Stomach (tissue), 19 donors: ENCODE results near the gene MLF1. TPM values are rescaled to one million over a fixed set of nuclear protein-coding genes. Genes with fewer than 3 reads are reported as not detected.
A peak's percentile ranks its signal among the peaks of the same experiment; 100 is the strongest.

ENCODE experiments used
- DNase-seq, 2 donors: peaks; one replicate each; pipeline versions ENCODE4 v3.0.0 to v3.0.0-alpha.2; 2013 to 2019
- H3K27ac ChIP-seq, 5 donors: fragments of 200-600 bp in 4 of 5; sonication (generic) in 4 of 5; one replicate each; pipeline ENCODE4 v1.5.1; 2013 to 2019; ENCODE audit warnings: mild to moderate bottlenecking in 1 of 5, moderate library complexity in 1 of 5
- H3K27me3 ChIP-seq, 3 donors: fragments of 200-600 bp; sonication (generic); one replicate each; pipeline ENCODE4 v1.5.1; 2017 to 2019; ENCODE audit warnings: mixed run types in 1 of 3
- H3K36me3 ChIP-seq, 4 donors: fragments of 200-600 bp; sonication (generic); 1 replicate in 3 of 4; 2 replicates in 1 of 4; pipeline ENCODE4 v1.5.1; 2016 to 2019
- H3K4me1 ChIP-seq, 4 donors: fragments of 200-600 bp; sonication (generic); one replicate each; pipeline ENCODE4 v1.5.1; 2016 to 2019
- H3K4me3 ChIP-seq, 4 donors: fragments of 200-600 bp; sonication (generic) in 3 of 4; one replicate each; pipeline ENCODE4 v1.5.1; 2016 to 2019; ENCODE audit warnings: mild to moderate bottlenecking in 1 of 4
- H3K9me3 ChIP-seq, 4 donors: fragments of 200-600 bp; sonication (generic); one replicate each; pipeline ENCODE4 v1.5.1; 2016 to 2019
- CTCF ChIP-seq, 7 experiments: fragments of 450-650 bp in 4 of 7; fragments of 200-600 bp in 3 of 7; sonication (generic) in 3 of 7; IDR thresholded peaks; one replicate each; pipeline ENCODE4 v1.5.1; 2016 to 2019; ENCODE audit warnings: antibody characterized with exemption in 7 of 7, control low read depth in 2 of 7, mild to moderate bottlenecking in 1 of 7
- EP300 ChIP-seq: sonication (generic); formaldehyde crosslinking; IDR thresholded peaks from one replicate; pipeline ENCODE4 v1.6.1; 2017; ENCODE audit warnings: antibody characterized with exemption
- POLR2A ChIP-seq, 4 donors: fragments of 450-650 bp; IDR thresholded peaks; one replicate each; pipeline ENCODE4 v1.6.1; 2016; ENCODE audit warnings: antibody characterized with exemption in 4 of 4, control low read depth in 2 of 4, mild to moderate bottlenecking in 1 of 4, moderate library complexity in 1 of 4
- POLR2AphosphoS5 ChIP-seq, 3 donors: sonication (generic); formaldehyde crosslinking; IDR thresholded peaks; one replicate each; pipeline ENCODE4 v1.6.1; 2016; ENCODE audit warnings: antibody characterized with exemption in 3 of 3
- WGBS, 5 donors: extraction: QIAGEN DNeasy Blood & Tissue Kit in 3 of 5; methylation state at CpG; one replicate each; pipeline versions ENCODE4 v1.1.5 to v1.1.7; 2013 to 2018; 5-methylcytosine and 5-hydroxymethylcytosine counted together
- intact Hi-C: fragments of 100-400 bp; cut with DNase I; formaldehyde crosslinking; loops from one replicate; pipeline ENCODE4 v1.15.1; 2023; ENCODE audit warnings: low total_unique reads
- long read RNA-seq, 10 donors: transcript quantifications; one replicate each; lab custom pipeline, GENCODE V29; 2026
- polyA plus RNA-seq, 3 donors: library from polyadenylated mRNA; stranded (reverse); fragments of 200-250 nt; gene quantifications; one replicate each; pipeline ENCODE4 v1.2.3, GENCODE V29; 2013
- total RNA-seq, 5 donors: library from RNA; depleted of rRNA; stranded (reverse); fragments of >200 nt; gene quantifications; one replicate each; pipeline versions ENCODE4 v1.1.0 to v1.2.3, GENCODE V29; 2014 to 2016
- donor health status: healthy with polysubstance abuse.
- donor health status: Bipolar disorder and iron deficiency.
- donor health status: healthy.

MLF1 gene
- total RNA-seq (10 to 100 TPM in 1 of 5 donors, 1 to 10 TPM in 4; 1.3 to 14.3 (median 3.8) TPM), polyA plus RNA-seq (10 to 100 TPM in 1 of 3 donors, 1 to 10 TPM in 2; 5.5 to 18.6 (median 6.1) TPM)
- long read RNA-seq, donor 1, partial matches to known transcripts, result 0 of 9 reads
- long read RNA-seq, donor 1, other reads (novel, unspliced or antisense), result 0 of 9 reads
- long read RNA-seq, donor 2, transcript MLF1-201 (7 exons, 2,203 nt), result major isoform, 5 of 8 reads
- long read RNA-seq, donor 2, partial matches to known transcripts, result 0 of 8 reads
- long read RNA-seq, donor 2, other reads (novel, unspliced or antisense), result 0 of 8 reads
- long read RNA-seq, donor 3, partial matches to known transcripts, result 0 of 4 reads
- long read RNA-seq, donor 3, other reads (novel, unspliced or antisense), result 0 of 4 reads
- long read RNA-seq, donor 4, result 0 reads
- long read RNA-seq, donor 5, transcript MLF1-201 (7 exons, 2,203 nt), result major isoform, 5 of 6 reads
- long read RNA-seq, donor 5, partial matches to known transcripts, result 0 of 6 reads
- long read RNA-seq, donor 5, other reads (novel, unspliced or antisense), result 0 of 6 reads
- long read RNA-seq, donor 6, result 0 reads
- long read RNA-seq, donor 7, transcript MLF1-201 (7 exons, 2,203 nt), result major isoform, 8 of 11 reads
- long read RNA-seq, donor 7, partial matches to known transcripts, result 0 of 11 reads
- long read RNA-seq, donor 7, other reads (novel, unspliced or antisense), result 0 of 11 reads
- long read RNA-seq, donor 8, transcript MLF1-201 (7 exons, 2,203 nt), result major isoform, 5 of 6 reads
- long read RNA-seq, donor 8, partial matches to known transcripts, result 0 of 6 reads
- long read RNA-seq, donor 8, other reads (novel, unspliced or antisense), result 0 of 6 reads
- long read RNA-seq, donor 9, partial matches to known transcripts, result 0 of 4 reads
- long read RNA-seq, donor 9, other reads (novel, unspliced or antisense), result 0 of 4 reads
- long read RNA-seq, donor 10, result 0 reads

GRCh38 chr3:158570999-158571702, at the start of gene MLF1:
TSS of gene MLF1 (plus strand) at chr3:158571194. CDS start at chr3:158571301, 107 bp downstream.
- Histone ChIP-seq H3K27ac (peak within 1 kb of the TSS; percentile 19 to 82 (median 58)), H3K4me3 (peak within 1 kb of the TSS; percentile 44 to 62 (median 56)), H3K9me3 (no peaks in the 10 kb centered on the region), H3K36me3 (no peaks in the 10 kb centered on the region), H3K4me1 (peaks cover 0 to 23% (median 11%) of the 10 kb centered on the region in 4 donors), H3K27me3 (peaks cover 0 to 7% (median 0%) of the 10 kb centered on the region in 3 donors)
- DNase-seq, result peak; percentile 92 to 99
- TF ChIP-seq POLR2A (IDR thresholded peaks at IDR 0.05) (peak in 2 of 4 donors; percentile 9 to 36), POLR2AphosphoS5 (IDR thresholded peaks at IDR 0.05) (peak; percentile 91 to 96 (median 91)), CTCF (IDR thresholded peaks at IDR 0.05) (no peak)
- intact Hi-C loops, result no loop called here
- WGBS, 5 donors, result 0 to 8% (median 4%) methylated on average over 33 to 51 of the region's 51 CpGs

GRCh38 chr3:158522221-158523136, 48.5 kb upstream of the MLF1 start:
- TF ChIP-seq POLR2A (IDR thresholded peaks at IDR 0.05), result no peak
- no peak for TF ChIP-seq EP300
- TF ChIP-seq CTCF (IDR thresholded peaks at IDR 0.05), result no peak
- H3K4me1 ChIP-seq, result no peaks in the 10 kb centered on the region
- H3K27me3 ChIP-seq, result no peaks in the 10 kb centered on the region
- WGBS, 5 donors, result 54 to 67% (median 61%) methylated on average over 4 of the region's 4 CpGs
- no peaks in the 10 kb centered on the region for H3K36me3 ChIP-seq
- no peak overlapping the region for H3K27ac ChIP-seq
- H3K4me3 ChIP-seq, result no peak overlapping the region
- H3K9me3 ChIP-seq, result no peaks in the 10 kb centered on the region
- no peak for DNase-seq
- intact Hi-C loops, result no loop called here

GRCh38 chr3:158528076-158528674, 42.8 kb upstream of the MLF1 start:
- no peak overlapping the region for H3K27ac ChIP-seq
- DNase-seq, result no peak
- 87 to 92% (median 91%) methylated on average over 7 of the region's 7 CpGs for WGBS, 5 donors
- H3K4me3 ChIP-seq, result no peak overlapping the region
- TF ChIP-seq POLR2AphosphoS5 (IDR thresholded peaks at IDR 0.05) (no peak), EP300 (no peak), CTCF (IDR thresholded peaks at IDR 0.05) (no peak), POLR2A (IDR thresholded peaks at IDR 0.05) (no peak)
- H3K36me3 ChIP-seq, result no peaks in the 10 kb centered on the region
- intact Hi-C loops, result no loop called here
- no peaks in the 10 kb centered on the region for H3K9me3 ChIP-seq
- H3K4me1 ChIP-seq, result no peaks in the 10 kb centered on the region
- no peaks in the 10 kb centered on the region for H3K27me3 ChIP-seq
